Liver (tissue), 9 donors: ENCODE measurements around the gene THSD4. TPM values are rescaled to one million over a fixed set of nuclear protein-coding genes. Genes with fewer than 3 reads are reported as not detected.

Experiments used
- DNase-seq: peaks from one replicate; pipeline ENCODE4 v3.0.0-alpha.2; 2017; ENCODE audit warnings: low spot score
- H3K27ac ChIP-seq, 2 donors: one replicate each; pipeline ENCODE4 v1.7.0; 2013; ENCODE audit warnings: inconsistent platforms in 2 of 2, low read length in 2 of 2, control low read depth in 1 of 2, low read depth in 1 of 2, mild to moderate bottlenecking in 1 of 2
- H3K27me3 ChIP-seq, 4 donors: one replicate each; pipeline versions ENCODE4 v1.6.1 to v1.7.0; 2013; ENCODE audit warnings: low read length in 3 of 4, inconsistent platforms in 1 of 4, mild to moderate bottlenecking in 1 of 4, moderate library complexity in 1 of 4; ENCODE audit not compliant: control insufficient read depth in 4 of 4, insufficient read depth in 4 of 4
- H3K36me3 ChIP-seq, 4 donors: one replicate each; pipeline versions ENCODE4 v1.6.1 to v1.7.0; 2013; ENCODE audit warnings: low read length in 3 of 4, mild to moderate bottlenecking in 3 of 4, low read depth in 1 of 4, moderate library complexity in 1 of 4; ENCODE audit not compliant: control insufficient read depth in 4 of 4, insufficient read depth in 3 of 4
- H3K4me1 ChIP-seq, 4 donors: one replicate each; pipeline versions ENCODE4 v1.6.1 to v1.7.0; 2013; ENCODE audit warnings: low read length in 3 of 4, mild to moderate bottlenecking in 3 of 4, moderate library complexity in 1 of 4; ENCODE audit not compliant: control insufficient read depth in 4 of 4, insufficient read depth in 4 of 4
- H3K4me3 ChIP-seq, 3 donors: one replicate each; pipeline versions ENCODE4 v1.6.1 to v1.7.0; 2013; ENCODE audit warnings: low read length in 3 of 3, control low read depth in 1 of 3, low read depth in 1 of 3, mild to moderate bottlenecking in 1 of 3
- H3K9ac ChIP-seq, 2 donors: one replicate each; pipeline ENCODE4 v1.7.0; 2013; ENCODE audit warnings: low read length in 2 of 2, mild to moderate bottlenecking in 2 of 2, moderate library complexity in 2 of 2, control low read depth in 1 of 2, low read depth in 1 of 2
- H3K9me3 ChIP-seq, 4 donors: one replicate each; pipeline versions ENCODE4 v1.6.1 to v1.7.0; 2013; ENCODE audit warnings: low read length in 3 of 4; ENCODE audit not compliant: control insufficient read depth in 4 of 4
- ATF3 ChIP-seq: IDR thresholded peaks from 2 replicates; pipeline ENCODE4 v1.6.1; 2016; ENCODE audit warnings: antibody characterized with exemption
- EGR1 ChIP-seq, 2 donors: IDR thresholded peaks; 2 replicates each; pipeline ENCODE4 v1.6.1; 2016 to 2018; ENCODE audit warnings: antibody characterized with exemption in 2 of 2, low read depth in 2 of 2
- FOXA1 ChIP-seq: IDR thresholded peaks from 2 replicates; pipeline ENCODE4 v1.6.1; 2016; ENCODE audit warnings: antibody characterized with exemption
- FOXA2 ChIP-seq: IDR thresholded peaks from 2 replicates; pipeline ENCODE4 v1.6.1; 2016; ENCODE audit warnings: antibody characterized with exemption
- GABPA ChIP-seq, 2 donors: IDR thresholded peaks in 1 of 2; conservative IDR thresholded peaks in 1 of 2; 2 replicates each; pipeline ENCODE4 v1.6.1; 2016; ENCODE audit warnings: antibody characterized with exemption in 2 of 2, mild to moderate bottlenecking in 1 of 2, moderate library complexity in 1 of 2
- JUND ChIP-seq, 2 donors: IDR thresholded peaks; 2 replicates each; pipeline ENCODE4 v1.6.1; 2016; ENCODE audit warnings: antibody characterized with exemption in 2 of 2
- MAX ChIP-seq: IDR thresholded peaks from 2 replicates; pipeline ENCODE4 v1.6.1; 2016; ENCODE audit warnings: antibody characterized with exemption
- NR2F2 ChIP-seq: IDR thresholded peaks from 2 replicates; pipeline ENCODE4 v1.6.1; 2016; ENCODE audit warnings: antibody characterized with exemption
- RAD21 ChIP-seq, 2 donors: IDR thresholded peaks; 2 replicates each; pipeline ENCODE4 v1.6.1; 2016; ENCODE audit warnings: antibody characterized with exemption in 2 of 2, mild to moderate bottlenecking in 2 of 2
- REST ChIP-seq: IDR thresholded peaks from 2 replicates; pipeline ENCODE4 v1.6.1; 2016; ENCODE audit warnings: antibody characterized with exemption, mild to moderate bottlenecking
- RXRA ChIP-seq, 2 donors: IDR thresholded peaks; 2 replicates each; pipeline ENCODE4 v1.6.1; 2017 to 2018; ENCODE audit warnings: antibody characterized with exemption in 2 of 2, mild to moderate bottlenecking in 1 of 2
- SP1 ChIP-seq: IDR thresholded peaks from 2 replicates; pipeline ENCODE4 v1.6.1; 2018; ENCODE audit warnings: antibody characterized with exemption, mild to moderate bottlenecking
- YY1 ChIP-seq: IDR thresholded peaks from 2 replicates; pipeline ENCODE4 v1.6.1; 2016; ENCODE audit warnings: antibody characterized with exemption, mild to moderate bottlenecking
- ZBTB33 ChIP-seq: IDR thresholded peaks from 2 replicates; pipeline ENCODE4 v1.6.1; 2016; ENCODE audit warnings: antibody characterized with exemption
- WGBS: extraction: QIAGEN DNeasy Blood & Tissue Kit; methylation state at CpG from one replicate; pipeline ENCODE4 v1.1.7; 2013; 5-methylcytosine and 5-hydroxymethylcytosine counted together
- polyA plus RNA-seq, 2 donors: library from polyadenylated mRNA; stranded (reverse) in 1 of 2; unstranded in 1 of 2; fragments of 200-250 nt in 1 of 2; fragments of >200 nt in 1 of 2; fragmentation: Nextera tagmentation in 1 of 2; extraction: Ambion mirVana in 1 of 2; gene quantifications; one replicate each; pipeline versions ENCODE4 v1.2.1 to v1.2.3, GENCODE V29; 2013 to 2015
- total RNA-seq, 2 donors: library from RNA; depleted of rRNA; stranded (reverse); fragments of >200 nt; gene quantifications; one replicate each; pipeline ENCODE4 v1.2.3, GENCODE V29; 2014
- donor health status: healthy.
- donor health status: healthy.
- donor health status: healthy.
- donor health status: healthy.
- donor health status: healthy.

Gene THSD4
- total and polyA plus RNA-seq, 4 donors = 0.23 to 11.5 (median 1.9) TPM

- TF ChIP-seq FOXA1 (no peak), RXRA (IDR thresholded peaks at IDR 0.05) (no peak), RAD21 (IDR thresholded peaks at IDR 0.05) (no peak), ZBTB33 (no peak), ATF3 (no peak), SP1 (no peak), MAX (no peak), JUND (IDR thresholded peaks at IDR 0.05) (no peak), GABPA (IDR thresholded peaks at IDR 0.05 in 1 of 2, conservative IDR thresholded peaks at IDR 0.05 in 1 of 2) (no peak)
- Histone ChIP-seq H3K4me3 (no peak overlapping the region), H3K4me1 (peaks cover 0 to 11% (median 6%) of the 10 kb centered on the region in 4 donors), H3K27ac (no peak overlapping the region), H3K36me3 (peaks cover 0 to 2% (median 0%) of the 10 kb centered on the region in 4 donors), H3K27me3 (no peaks in the 10 kb centered on the region), H3K9me3 (no peaks in the 10 kb centered on the region), H3K9ac (no peak overlapping the region)
- no peak for DNase-seq
- 81% methylated on average over 3 of the region's 3 CpGs for WGBS
Measured at GRCh38 chr15:71335591-71335990, 220.3 kb downstream of the THSD4 start.

- Histone ChIP-seq H3K4me3 (no peak overlapping the region), H3K9me3 (no peaks in the 10 kb centered on the region), H3K27ac (no peak overlapping the region), H3K9ac (no peak overlapping the region), H3K36me3 (peaks cover 0 to 2% (median 0%) of the 10 kb centered on the region in 4 donors), H3K4me1 (peaks cover 0 to 5% (median 1%) of the 10 kb centered on the region in 4 donors), H3K27me3 (no peaks in the 10 kb centered on the region)
- no peak for DNase-seq
- 83% methylated on average over 3 of the region's 3 CpGs for WGBS
- TF ChIP-seq YY1 (no peak), FOXA2 (no peak), JUND (IDR thresholded peaks at IDR 0.05) (no peak), SP1 (no peak), NR2F2 (no peak), EGR1 (IDR thresholded peaks at IDR 0.05; ENCODE audit: low read depth in 2 of 2) (no peak), REST (no peak), FOXA1 (no peak)
Measured at GRCh38 chr15:71336671-71337070, 221.4 kb downstream of the THSD4 start.
